K562 (cell line): ENCODE data around the gene SLC16A9. TPM values are rescaled to one million over a fixed set of nuclear protein-coding genes. Genes with fewer than 3 reads are reported as not detected.

Experiments used
- ATAC-seq: fragments of 200-7000 bp; cut with Tn5 transposase; 3 replicates; pipeline ENCODE4 v1.9.1; 2020; ENCODE audit warnings: moderate library complexity
- BruUV-seq: library from RNA; stranded (reverse); fragments of 400-500 nt; replicated peaks from 2 replicates; lab custom pipeline; 2021; lab: Mats Ljungman, UMichigan
- CTCF ChIA-PET: fragments of 300-600 bp; formaldehyde crosslinking; extraction: SDS; loops from one replicate; lab custom pipeline; 2021; ENCODE audit warnings: low intra/inter-chr PET ratio; lab: Yijun Ruan, JAX
- POLR2A ChIA-PET: fragments of 300-600, 350-650 bp; sonication (Branson Sonifier 250); formaldehyde crosslinking; extraction: SDS; loops from one replicate; lab custom pipeline; 2021; ENCODE audit warnings: antibody characterized with exemption, inconsistent platforms; lab: Yijun Ruan, JAX
- DNase-seq, 4 experiments: peaks; one replicate each; pipeline versions ENCODE4 v3.0.0 to v3.0.0-alpha.2; 2011 to 2018; ENCODE audit warnings: low spot score in 3 of 4, mixed read lengths in 3 of 4; ENCODE audit errors: extremely low read depth in 1 of 4
- FAIRE-seq: peaks from 2 replicates; lab custom pipeline; 2011; peaks lifted over from hg19 to GRCh38; lab: Jason Lieb, UNC
- H2AFZ ChIP-seq: 2 replicates; pipeline ENCODE4 v1.6.0; 2011; ENCODE audit warnings: low read depth, low read length, control low read depth, inconsistent platforms
- H3K27ac ChIP-seq: fragments of 200-600 bp; 3 replicates; pipeline ENCODE4 v1.8.0; 2011; ENCODE audit warnings: low read depth, mild to moderate bottlenecking, control low read depth, inconsistent platforms, low read length, moderate library complexity, mixed read lengths; ENCODE audit errors: extremely low read depth
- H3K27me3 ChIP-seq, 2 experiments: fragments of 300-600 bp in 1 of 2; 2 replicates in 1 of 2; 3 replicates in 1 of 2; pipeline versions ENCODE4 v1.6.0 to v1.8.0; 2011; ENCODE audit warnings: inconsistent platforms in 2 of 2, low read length in 2 of 2, mild to moderate bottlenecking in 1 of 2, mixed read lengths in 1 of 2, moderate library complexity in 1 of 2; ENCODE audit not compliant: control insufficient read depth in 2 of 2, insufficient read depth in 2 of 2
- H3K36me3 ChIP-seq: fragments of 300-600 bp; 3 replicates; pipeline ENCODE4 v1.8.0; 2011; ENCODE audit warnings: mild to moderate bottlenecking, low read length, inconsistent platforms; ENCODE audit not compliant: control insufficient read depth, insufficient read depth
- H3K4me1 ChIP-seq, 2 experiments: fragments of 200-600 bp in 1 of 2; replicated peaks in 1 of 2; 2 replicates in 1 of 2; 3 replicates in 1 of 2; pipeline versions ENCODE4 v1.5.1 to v1.8.0; 2011; ENCODE audit warnings: inconsistent platforms in 2 of 2, low read length in 2 of 2, mild to moderate bottlenecking in 1 of 2, mixed read lengths in 1 of 2, moderate library complexity in 1 of 2; ENCODE audit not compliant: control insufficient read depth in 2 of 2, insufficient read depth in 2 of 2
- H3K4me2 ChIP-seq: 2 replicates; pipeline ENCODE4 v1.6.1; 2011; ENCODE audit warnings: low read length, control low read depth, inconsistent platforms, mixed read lengths; ENCODE audit not compliant: insufficient read depth
- H3K4me3 ChIP-seq: fragments of 200-600 bp; sonication (generic), shearing (Covaris generic); 2 replicates; pipeline ENCODE4 v1.5.1; 2016; ENCODE audit warnings: control low read depth, inconsistent platforms
- H3K79me2 ChIP-seq: fragments of 200-600 bp; 3 replicates; pipeline ENCODE4 v1.8.0; 2011; ENCODE audit warnings: low read length, inconsistent platforms; ENCODE audit not compliant: control insufficient read depth, insufficient read depth
- H3K9ac ChIP-seq, 2 experiments: 2 replicates each; pipeline versions ENCODE4 v1.6.0 to v1.6.1; 2011; ENCODE audit warnings: low read depth in 2 of 2, low read length in 2 of 2, control low read depth in 1 of 2, inconsistent platforms in 1 of 2, mild to moderate bottlenecking in 1 of 2, mixed read lengths in 1 of 2; ENCODE audit not compliant: insufficient read depth in 1 of 2
- H3K9me1 ChIP-seq: one replicate; pipeline ENCODE4 v1.6.0; 2011; ENCODE audit warnings: inconsistent platforms, mild to moderate bottlenecking, low read length, moderate library complexity; ENCODE audit not compliant: control insufficient read depth, insufficient read depth
- H3K9me3 ChIP-seq: replicated peaks from 2 replicates; pipeline ENCODE4 v1.5.1; 2011; ENCODE audit warnings: low read depth, low read length, inconsistent platforms; ENCODE audit not compliant: control insufficient read depth, insufficient read depth
- H4K20me1 ChIP-seq: replicated peaks from 2 replicates; pipeline ENCODE4 v1.6.1; 2011; ENCODE audit warnings: low read length, inconsistent platforms, mixed read lengths; ENCODE audit not compliant: control insufficient read depth, insufficient read depth
- ATF7 ChIP-seq: fragments of 450-650 bp; IDR thresholded peaks from 2 replicates; pipeline ENCODE4 v1.7.1; 2014; ENCODE audit warnings: mild to moderate bottlenecking, moderate library complexity
- CBFB ChIP-seq: sonication (generic); formaldehyde crosslinking; IDR thresholded peaks from 2 replicates; pipeline ENCODE4 v1.4.0; 2020; ENCODE audit warnings: mild to moderate bottlenecking, missing genetic modification reagents
- DDX20 ChIP-seq: fragments of 450-650 bp; IDR thresholded peaks from 2 replicates; pipeline ENCODE4 v1.6.1; 2016; ENCODE audit warnings: missing genetic modification characterization, low read depth, mild to moderate bottlenecking, missing compliant biosample characterization, moderate library complexity
- EWSR1 ChIP-seq: fragments of 450-650 bp; IDR thresholded peaks from 2 replicates; pipeline ENCODE4 v1.6.1; 2018; ENCODE audit warnings: borderline replicate concordance, mild to moderate bottlenecking, low read depth, moderate library complexity; ENCODE audit not compliant: partially characterized antibody
- HDAC3 ChIP-seq: fragments of 450-650 bp; IDR thresholded peaks from 2 replicates; pipeline ENCODE4 v1.6.1; 2018; ENCODE audit warnings: borderline replicate concordance, mild to moderate bottlenecking, moderate library complexity; ENCODE audit not compliant: partially characterized antibody
- L3MBTL2 ChIP-seq: fragments of 450-650 bp; IDR thresholded peaks from 2 replicates; pipeline ENCODE4 v1.6.1; 2016; ENCODE audit warnings: mild to moderate bottlenecking, moderate library complexity
- MYNN ChIP-seq, 2 experiments: sonication (generic); formaldehyde crosslinking in 1 of 2; IDR thresholded peaks; 2 replicates each; pipeline versions ENCODE4 v1.5.0 to v1.6.1; 2016 to 2020; ENCODE audit warnings: antibody characterized with exemption in 1 of 2, missing genetic modification reagents in 1 of 2
- NR2C1 ChIP-seq, 2 experiments: fragments of 450-650 bp; IDR thresholded peaks; 2 replicates each; pipeline ENCODE4 v1.6.1; 2017; ENCODE audit warnings: mild to moderate bottlenecking in 2 of 2, antibody characterized with exemption in 1 of 2, inconsistent platforms in 1 of 2, missing compliant biosample characterization in 1 of 2, missing genetic modification characterization in 1 of 2
- RBFOX2 ChIP-seq: fragments of 200-400 bp; formaldehyde crosslinking; IDR thresholded peaks from 2 replicates; pipeline ENCODE4 v1.6.1; 2017; ENCODE audit warnings: low read depth, mild to moderate bottlenecking, low read length, moderate library complexity
- SIN3B ChIP-seq: fragments of 450-650 bp; IDR thresholded peaks from 2 replicates; pipeline ENCODE4 v1.6.1; 2017; ENCODE audit warnings: low read depth, mild to moderate bottlenecking, moderate library complexity
- ZNF354B ChIP-seq: fragments of 250-450 bp; sonication (Bioruptor Pico); IDR thresholded peaks from 2 replicates; pipeline ENCODE4 v1.4.0; 2020
- ZNF778 ChIP-seq: fragments of 450-650 bp; formaldehyde crosslinking; IDR thresholded peaks from 2 replicates; pipeline ENCODE4 v1.4.0; 2020; ENCODE audit warnings: mild to moderate bottlenecking, moderate library complexity
- WGBS: fragments of 100-300 bp; shearing (Covaris generic); methylation state at CpG from one replicate; pipeline ENCODE4 v1.1.6; 2016; ENCODE audit warnings: low coverage, mixed read lengths; ENCODE audit not compliant: insufficient coverage; ENCODE audit errors: missing lambda C conversion rate; 5-methylcytosine and 5-hydroxymethylcytosine counted together
- in situ Hi-C: fragments of 300-500 bp; cut with MboI; formaldehyde crosslinking; loops from 4 replicates; pipeline ENCODE4 v1.15.0; 2018; ENCODE audit warnings: inconsistent platforms, mixed read lengths
- intact Hi-C: fragments of 100-400 bp; cut with micrococcal nuclease; formaldehyde crosslinking; loops from 2 replicates; pipeline ENCODE4 v1.14.2; 2022
- polyA plus RNA-seq, 8 experiments: library from polyadenylated mRNA; depleted of rRNA in 4 of 8; stranded (reverse) in 5 of 8; unstranded in 3 of 8; fragments of >200 nt; fragmentation: Nextera tagmentation in 2 of 8; fragmentation: Illumina TruSeq in 1 of 8; extraction: Ambion mirVana in 2 of 8; extraction: Trizol in 1 of 8; gene quantifications; 2 replicates each; pipeline versions ENCODE4 v1.2.1 to v1.2.3, GENCODE V29; 2011 to 2014; ENCODE audit warnings: inconsistent platforms in 1 of 8, missing spikeins in 1 of 8
- total RNA-seq, 7 experiments: library from RNA; depleted of rRNA in 6 of 7; stranded (reverse); fragments of >200 nt in 6 of 7; fragmentation: Illumina TruSeq in 2 of 7; extraction: Trizol in 2 of 7; gene quantifications; 2 replicates each; pipeline versions ENCODE4 v1.2.1 to v1.2.3, GENCODE V29; 2011 to 2021; ENCODE audit warnings: low replicate concordance in 1 of 7
- TF ChIP-seq, protein P1 (sequence below): fragments of 250-450 bp; sonication (Bioruptor Pico); IDR thresholded peaks from 2 replicates; pipeline ENCODE4 v1.4.0; 2020; ENCODE audit warnings: mild to moderate bottlenecking, moderate library complexity, borderline replicate concordance
- TF ChIP-seq, protein P2 (sequence below): fragments of 450-650 bp; IDR thresholded peaks from 2 replicates; pipeline ENCODE4 v1.6.1; 2018; ENCODE audit not compliant: partially characterized antibody

The SLC16A9 gene
- total and polyA plus RNA-seq, 9 of the 15 experiments (the other 6 are each of a cell fraction or from before 2014, with no cell fraction given), result 0.90 to 6.4 (median 2.1) TPM

- TF ChIP-seq ATF7 (no peak), RBFOX2 (no peak), MYNN (IDR thresholded peaks at IDR 0.05) (no peak), MYNN (CRISPR knock-in tag; IDR thresholded peaks at IDR 0.05) (no peak), DDX20 (tag) (no peak), EWSR1 (no peak), CBFB (CRISPR knock-in tag) (no peak), ZNF778 (CRISPR knock-in tag) (no peak)
- TF ChIP-seq, protein P1, sequence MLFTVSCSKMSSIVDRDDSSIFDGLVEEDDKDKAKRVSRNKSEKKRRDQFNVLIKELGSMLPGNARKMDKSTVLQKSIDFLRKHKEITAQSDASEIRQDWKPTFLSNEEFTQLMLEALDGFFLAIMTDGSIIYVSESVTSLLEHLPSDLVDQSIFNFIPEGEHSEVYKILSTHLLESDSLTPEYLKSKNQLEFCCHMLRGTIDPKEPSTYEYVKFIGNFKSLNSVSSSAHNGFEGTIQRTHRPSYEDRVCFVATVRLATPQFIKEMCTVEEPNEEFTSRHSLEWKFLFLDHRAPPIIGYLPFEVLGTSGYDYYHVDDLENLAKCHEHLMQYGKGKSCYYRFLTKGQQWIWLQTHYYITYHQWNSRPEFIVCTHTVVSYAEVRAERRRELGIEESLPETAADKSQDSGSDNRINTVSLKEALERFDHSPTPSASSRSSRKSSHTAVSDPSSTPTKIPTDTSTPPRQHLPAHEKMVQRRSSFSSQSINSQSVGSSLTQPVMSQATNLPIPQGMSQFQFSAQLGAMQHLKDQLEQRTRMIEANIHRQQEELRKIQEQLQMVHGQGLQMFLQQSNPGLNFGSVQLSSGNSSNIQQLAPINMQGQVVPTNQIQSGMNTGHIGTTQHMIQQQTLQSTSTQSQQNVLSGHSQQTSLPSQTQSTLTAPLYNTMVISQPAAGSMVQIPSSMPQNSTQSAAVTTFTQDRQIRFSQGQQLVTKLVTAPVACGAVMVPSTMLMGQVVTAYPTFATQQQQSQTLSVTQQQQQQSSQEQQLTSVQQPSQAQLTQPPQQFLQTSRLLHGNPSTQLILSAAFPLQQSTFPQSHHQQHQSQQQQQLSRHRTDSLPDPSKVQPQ (CRISPR knock-in tag), result no peak
These were observed 30.8 kb downstream of the SLC16A9 start (continued) for GRCh38 chr10:59678884-59679301.

DNA sequence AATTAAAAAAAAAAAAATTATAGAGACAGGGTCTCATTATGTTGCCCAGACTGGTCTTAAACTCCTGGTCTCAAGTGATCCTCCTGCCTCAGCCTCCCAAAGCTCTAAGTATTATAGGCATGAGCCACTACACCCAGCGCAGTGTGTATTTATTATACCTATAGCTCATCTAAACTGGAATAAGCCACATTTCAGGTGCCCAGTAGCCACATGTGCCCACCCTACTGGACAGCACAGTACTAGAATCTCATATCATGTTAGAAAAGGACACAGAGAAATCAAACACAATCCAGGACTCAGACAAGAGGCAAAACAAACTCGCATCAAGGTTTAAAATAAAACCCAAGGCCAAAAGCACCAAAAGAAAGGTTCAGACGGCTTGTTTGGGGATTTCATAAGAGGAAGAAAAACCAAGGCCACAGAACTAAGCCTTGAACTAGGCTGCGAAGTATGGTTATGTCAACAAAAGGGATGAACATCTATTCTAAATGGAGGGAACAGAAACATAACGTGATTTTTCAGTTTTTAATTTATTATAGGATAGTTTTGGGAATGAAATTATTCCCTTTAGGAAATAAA lies 32.3 kb downstream of the SLC16A9 start:
- in situ Hi-C loops (no loop called here), intact Hi-C loops (no loop called here)
- Histone ChIP-seq H3K4me1 (no peaks in the 10 kb centered on the region), H3K36me3 (no peaks in the 10 kb centered on the region; the same call in 2 of the 3 replicates), H3K4me3 (no peak overlapping the region), H2AFZ (no peak overlapping the region), H3K27me3 (no peaks in the 10 kb centered on the region), H4K20me1 (no peaks in the 10 kb centered on the region), H3K27ac (no peak overlapping the region), H3K4me2 (no peak overlapping the region), H3K9me3 (no peaks in the 10 kb centered on the region), H3K9me1 (no peaks in the 10 kb centered on the region), H3K9ac (no peak overlapping the region), H3K79me2 (no peaks in the 10 kb centered on the region)
- CTCF ChIA-PET, result no interaction called here
- 13% methylated on average over 5 of the region's 5 CpGs for WGBS
- FAIRE-seq, result no peak
- no peak for DNase-seq
- POLR2A ChIA-PET, result no interaction called here
- no peak for ATAC-seq
- no TSS peak for BruUV-seq
- TF ChIP-seq HDAC3, result no peak
- no peak for TF ChIP-seq NR2C1 (IDR thresholded peaks at IDR 0.05)
- no peak for TF ChIP-seq NR2C1 (tag; IDR thresholded peaks at IDR 0.05)
- TF ChIP-seq, protein P2, sequence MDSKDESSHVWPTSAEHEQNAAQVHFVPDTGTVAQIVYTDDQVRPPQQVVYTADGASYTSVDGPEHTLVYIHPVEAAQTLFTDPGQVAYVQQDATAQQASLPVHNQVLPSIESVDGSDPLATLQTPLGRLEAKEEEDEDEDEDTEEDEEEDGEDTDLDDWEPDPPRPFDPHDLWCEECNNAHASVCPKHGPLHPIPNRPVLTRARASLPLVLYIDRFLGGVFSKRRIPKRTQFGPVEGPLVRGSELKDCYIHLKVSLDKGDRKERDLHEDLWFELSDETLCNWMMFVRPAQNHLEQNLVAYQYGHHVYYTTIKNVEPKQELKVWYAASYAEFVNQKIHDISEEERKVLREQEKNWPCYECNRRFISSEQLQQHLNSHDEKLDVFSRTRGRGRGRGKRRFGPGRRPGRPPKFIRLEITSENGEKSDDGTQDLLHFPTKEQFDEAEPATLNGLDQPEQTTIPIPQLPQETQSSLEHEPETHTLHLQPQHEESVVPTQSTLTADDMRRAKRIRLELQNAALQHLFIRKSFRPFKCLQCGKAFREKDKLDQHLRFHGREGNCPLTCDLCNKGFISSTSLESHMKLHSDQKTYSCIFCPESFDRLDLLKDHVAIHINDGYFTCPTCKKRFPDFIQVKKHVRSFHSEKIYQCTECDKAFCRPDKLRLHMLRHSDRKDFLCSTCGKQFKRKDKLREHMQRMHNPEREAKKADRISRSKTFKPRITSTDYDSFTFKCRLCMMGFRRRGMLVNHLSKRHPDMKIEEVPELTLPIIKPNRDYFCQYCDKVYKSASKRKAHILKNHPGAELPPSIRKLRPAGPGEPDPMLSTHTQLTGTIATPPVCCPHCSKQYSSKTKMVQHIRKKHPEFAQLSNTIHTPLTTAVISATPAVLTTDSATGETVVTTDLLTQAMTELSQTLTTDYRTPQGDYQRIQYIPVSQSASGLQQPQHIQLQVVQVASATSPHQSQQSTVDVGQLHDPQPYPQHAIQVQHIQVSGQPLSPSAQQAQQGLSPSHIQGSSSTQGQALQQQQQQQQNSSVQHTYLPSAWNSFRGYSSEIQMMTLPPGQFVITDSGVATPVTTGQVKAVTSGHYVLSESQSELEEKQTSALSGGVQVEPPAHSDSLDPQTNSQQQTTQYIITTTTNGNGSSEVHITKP, result no peak
- TF ChIP-seq ZNF354B (CRISPR knock-in tag), result no peak
- TF ChIP-seq SIN3B, result no peak
- no peak for TF ChIP-seq L3MBTL2
